BJ (cell line): Measurements from ENCODE around the gene PRKCQ. TPM values are rescaled to one million over a fixed set of nuclear protein-coding genes. Genes with fewer than 3 reads are reported as not detected.

ENCODE experiments used
- CTCF ChIA-PET: fragments of 350-600 bp; formaldehyde crosslinking; extraction: SDS; loops from one replicate; lab custom pipeline; 2021; ENCODE audit warnings: antibody characterized with exemption, inconsistent platforms; lab: Yijun Ruan, JAX
- POLR2A ChIA-PET: fragments of 300-600 bp; sonication (Branson Sonifier 250); formaldehyde crosslinking; extraction: SDS; loops from one replicate; lab custom pipeline; 2021; ENCODE audit warnings: antibody characterized with exemption; lab: Charles Lee
- DNase-seq: peaks from one replicate; pipeline ENCODE4 v3.0.0-alpha.2; 2011; ENCODE audit warnings: low read depth
- H3K27me3 ChIP-seq: 2 replicates; pipeline ENCODE4 v1.6.0; 2011; ENCODE audit warnings: low read length; ENCODE audit not compliant: control insufficient read depth, insufficient read depth
- H3K36me3 ChIP-seq: 2 replicates; pipeline ENCODE4 v1.5.1; 2011; ENCODE audit warnings: low read length; ENCODE audit not compliant: control insufficient read depth, insufficient read depth
- H3K4me3 ChIP-seq: 2 replicates; pipeline ENCODE4 v1.5.1; 2011; ENCODE audit warnings: low read depth, mild to moderate bottlenecking, control low read depth, low read length
- polyA plus RNA-seq: library from polyadenylated mRNA; depleted of rRNA; stranded (reverse); fragments of >200 nt; gene quantifications from 2 replicates; pipeline ENCODE4 v1.2.3, GENCODE V29; 2011
- TF ChIP-seq, protein P1 (sequence below): IDR thresholded peaks from 2 replicates; pipeline ENCODE4 v1.5.1; 2011; ENCODE audit warnings: low read depth, mild to moderate bottlenecking, control low read depth, inconsistent platforms, low read length, moderate library complexity; ENCODE audit not compliant: insufficient read depth

The PRKCQ gene
- polyA plus RNA-seq, 1 experiment, result 0.06 TPM

DNA sequence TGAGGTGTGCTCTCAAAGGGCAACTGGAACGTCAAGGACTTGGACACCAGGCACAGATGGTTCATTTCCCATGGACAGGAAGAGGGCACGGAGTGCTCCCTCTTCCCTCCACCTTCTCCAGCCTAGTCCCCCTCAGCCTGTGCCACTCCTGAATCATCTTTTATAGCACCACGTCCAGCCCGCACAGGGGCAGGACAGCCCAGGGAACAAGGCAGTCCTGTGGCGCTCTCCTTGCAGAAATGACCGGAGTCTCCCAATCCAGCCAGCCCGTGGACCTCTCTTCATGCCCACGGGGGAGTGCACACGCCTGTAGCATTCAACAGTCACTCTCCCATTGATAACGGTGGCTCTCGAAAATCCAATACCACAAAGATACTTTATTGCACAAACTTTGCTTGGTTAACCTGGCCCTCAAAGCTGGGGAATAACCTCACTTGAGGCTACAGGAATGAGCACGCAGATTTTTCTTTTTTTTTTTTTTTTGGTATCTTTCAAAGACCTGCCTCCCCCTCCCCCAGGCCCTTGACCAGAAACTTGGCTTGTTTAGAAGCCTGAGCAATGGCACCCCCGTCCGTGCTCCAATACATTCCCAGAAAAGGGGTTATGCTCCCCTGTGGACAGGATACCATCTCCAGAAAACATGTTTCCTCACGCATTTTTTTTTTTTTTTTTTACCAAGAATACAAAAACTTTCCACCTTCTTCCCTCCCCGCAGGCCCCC is 733 bp downstream of the PRKCQ start:
- no peak for DNase-seq
- ChIA-PET POLR2A (no interaction called here), CTCF (interaction anchor here (1.3 kb wide), 1 partner anchor 7 kb away, joined by 5 read pairs; no protein-coding TSS in a partner anchor)
- Histone ChIP-seq H3K4me3 (peak overlapping the region; percentile 31), H3K36me3 (no peaks in the 10 kb centered on the region), H3K27me3 (peaks cover 9% of the 10 kb centered on the region)
- TF ChIP-seq, protein P1, sequence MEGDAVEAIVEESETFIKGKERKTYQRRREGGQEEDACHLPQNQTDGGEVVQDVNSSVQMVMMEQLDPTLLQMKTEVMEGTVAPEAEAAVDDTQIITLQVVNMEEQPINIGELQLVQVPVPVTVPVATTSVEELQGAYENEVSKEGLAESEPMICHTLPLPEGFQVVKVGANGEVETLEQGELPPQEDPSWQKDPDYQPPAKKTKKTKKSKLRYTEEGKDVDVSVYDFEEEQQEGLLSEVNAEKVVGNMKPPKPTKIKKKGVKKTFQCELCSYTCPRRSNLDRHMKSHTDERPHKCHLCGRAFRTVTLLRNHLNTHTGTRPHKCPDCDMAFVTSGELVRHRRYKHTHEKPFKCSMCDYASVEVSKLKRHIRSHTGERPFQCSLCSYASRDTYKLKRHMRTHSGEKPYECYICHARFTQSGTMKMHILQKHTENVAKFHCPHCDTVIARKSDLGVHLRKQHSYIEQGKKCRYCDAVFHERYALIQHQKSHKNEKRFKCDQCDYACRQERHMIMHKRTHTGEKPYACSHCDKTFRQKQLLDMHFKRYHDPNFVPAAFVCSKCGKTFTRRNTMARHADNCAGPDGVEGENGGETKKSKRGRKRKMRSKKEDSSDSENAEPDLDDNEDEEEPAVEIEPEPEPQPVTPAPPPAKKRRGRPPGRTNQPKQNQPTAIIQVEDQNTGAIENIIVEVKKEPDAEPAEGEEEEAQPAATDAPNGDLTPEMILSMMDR, result no peak

DNA sequence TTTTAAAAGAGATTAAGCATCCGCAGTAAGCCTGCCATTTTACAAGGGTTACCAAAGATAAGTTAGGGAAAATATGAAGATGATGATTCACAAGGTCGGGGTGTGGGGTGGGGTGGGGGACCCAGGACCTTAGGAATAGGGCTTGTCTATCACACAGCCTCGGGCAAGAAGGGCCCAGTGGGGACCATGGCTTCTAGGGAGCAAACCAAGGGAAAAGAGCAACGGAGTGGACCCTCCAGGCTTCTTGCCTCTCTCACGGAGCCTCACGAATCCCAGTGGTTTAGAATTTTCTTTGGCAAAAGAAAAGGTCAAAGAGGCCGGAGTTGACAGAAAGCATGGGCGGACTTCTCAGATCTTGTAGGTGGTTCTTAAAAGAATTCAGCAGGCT is 1.3 kb downstream of the PRKCQ start:
- DNase-seq, result no peak
- CTCF ChIA-PET, result no interaction called here
- TF ChIP-seq, protein P1, result no peak
- POLR2A ChIA-PET, result no interaction called here
- Histone ChIP-seq H3K4me3 (no peak overlapping the region), H3K36me3 (no peaks in the 10 kb centered on the region), H3K27me3 (peaks cover 9% of the 10 kb centered on the region)

DNA sequence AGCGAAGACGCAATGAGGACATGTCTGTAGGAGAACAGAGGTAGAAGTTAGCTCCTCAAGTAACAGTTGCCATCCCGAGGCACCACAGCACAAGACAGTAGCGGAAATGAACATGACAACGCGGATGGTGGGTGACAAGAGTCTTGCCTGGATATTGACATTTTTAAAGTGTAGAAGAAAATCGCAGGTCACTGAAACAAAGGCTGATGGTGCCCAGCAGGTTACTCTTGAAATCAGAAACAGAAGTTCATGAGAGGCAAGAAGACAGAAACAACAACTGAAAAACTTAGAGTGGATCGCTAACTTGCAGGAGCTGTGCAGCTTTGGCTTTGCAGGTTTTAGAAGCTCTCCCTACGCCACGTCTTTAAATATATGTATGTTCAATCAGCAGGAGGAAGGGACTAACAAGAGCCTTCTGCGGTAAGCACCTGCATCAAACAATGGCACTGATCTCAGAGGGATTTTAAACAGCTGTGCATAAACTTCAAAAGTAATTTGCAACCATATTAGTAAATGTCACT is 1.8 kb downstream of the PRKCQ start:
- TF ChIP-seq, protein P1, result no peak
- Histone ChIP-seq H3K36me3 (no peaks in the 10 kb centered on the region), H3K4me3 (no peak overlapping the region), H3K27me3 (peaks cover 9% of the 10 kb centered on the region)
- CTCF ChIA-PET, result no interaction called here
- DNase-seq, result no peak
- POLR2A ChIA-PET, result no interaction called here

DNA sequence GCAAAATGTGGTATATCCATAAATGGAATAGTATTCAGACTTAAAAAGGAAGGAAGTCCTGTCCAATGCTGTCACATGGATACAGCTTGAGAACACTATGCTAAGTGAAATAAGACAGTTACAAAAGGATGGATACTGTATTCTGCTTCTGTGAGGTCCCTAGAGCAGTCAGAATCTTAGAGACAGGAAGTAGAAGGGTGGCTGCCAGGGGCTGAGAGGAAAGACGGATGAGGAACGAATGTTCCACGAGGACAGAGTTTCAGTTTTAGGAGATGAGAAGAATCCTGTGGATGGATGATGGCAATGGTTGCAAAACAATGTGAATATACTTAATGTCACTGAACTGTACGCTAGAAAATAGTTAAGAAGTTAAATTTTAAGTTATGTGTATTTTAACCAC is 3.8 kb downstream of the PRKCQ start:
- TF ChIP-seq, protein P1, result no peak
- DNase-seq, result no peak
- peaks cover 9% of the 10 kb centered on the region for H3K27me3 ChIP-seq
- H3K36me3 ChIP-seq, result no peaks in the 10 kb centered on the region
- POLR2A ChIA-PET, result no interaction called here
- CTCF ChIA-PET, result interaction anchor here (0.6 kb wide), 1 partner anchor 21 kb away, joined by 3 read pairs; no protein-coding TSS in a partner anchor
- H3K4me3 ChIP-seq, result no peak overlapping the region

- TF ChIP-seq, protein P1, result no peak
- ChIA-PET POLR2A (no interaction called here), CTCF (no interaction called here)
- no peak for DNase-seq
- Histone ChIP-seq H3K36me3 (no peaks in the 10 kb centered on the region), H3K4me3 (no peak overlapping the region), H3K27me3 (peaks cover 9% of the 10 kb centered on the region)
Observed at GRCh38 chr10:6574664-6575176, 5.4 kb downstream of the PRKCQ start.
